ENCODE measurements around the gene SLC5A2.
"Not testable (repeated sequence)": the region's sequence is repeated elsewhere in the genome, so short reads cannot be mapped to it uniquely, and the experiment has no call there.

Gene SLC5A2

DNA sequence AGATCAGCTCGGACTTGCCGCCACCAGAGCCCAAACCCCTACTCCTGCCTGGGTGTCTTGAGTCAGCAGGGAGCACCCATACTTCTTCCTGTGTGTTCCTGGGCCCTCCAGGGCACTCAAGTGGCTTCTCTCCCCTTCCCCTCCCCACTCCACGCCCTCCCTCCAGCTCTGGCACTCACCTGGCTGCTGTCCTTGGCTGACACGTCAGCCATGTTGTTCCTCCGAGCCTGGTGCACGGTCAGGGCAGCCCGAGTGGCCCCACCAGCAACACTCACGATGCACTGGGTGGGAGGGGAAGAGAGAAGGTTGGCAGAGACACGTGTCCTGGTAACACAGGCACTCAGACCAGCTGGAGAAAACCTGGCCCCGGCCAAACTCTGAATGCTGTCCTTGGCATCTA, 13.7 kb downstream of the SLC5A2 start:
- TF ChIP-seq, protein P1, sequence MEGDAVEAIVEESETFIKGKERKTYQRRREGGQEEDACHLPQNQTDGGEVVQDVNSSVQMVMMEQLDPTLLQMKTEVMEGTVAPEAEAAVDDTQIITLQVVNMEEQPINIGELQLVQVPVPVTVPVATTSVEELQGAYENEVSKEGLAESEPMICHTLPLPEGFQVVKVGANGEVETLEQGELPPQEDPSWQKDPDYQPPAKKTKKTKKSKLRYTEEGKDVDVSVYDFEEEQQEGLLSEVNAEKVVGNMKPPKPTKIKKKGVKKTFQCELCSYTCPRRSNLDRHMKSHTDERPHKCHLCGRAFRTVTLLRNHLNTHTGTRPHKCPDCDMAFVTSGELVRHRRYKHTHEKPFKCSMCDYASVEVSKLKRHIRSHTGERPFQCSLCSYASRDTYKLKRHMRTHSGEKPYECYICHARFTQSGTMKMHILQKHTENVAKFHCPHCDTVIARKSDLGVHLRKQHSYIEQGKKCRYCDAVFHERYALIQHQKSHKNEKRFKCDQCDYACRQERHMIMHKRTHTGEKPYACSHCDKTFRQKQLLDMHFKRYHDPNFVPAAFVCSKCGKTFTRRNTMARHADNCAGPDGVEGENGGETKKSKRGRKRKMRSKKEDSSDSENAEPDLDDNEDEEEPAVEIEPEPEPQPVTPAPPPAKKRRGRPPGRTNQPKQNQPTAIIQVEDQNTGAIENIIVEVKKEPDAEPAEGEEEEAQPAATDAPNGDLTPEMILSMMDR (conservative IDR thresholded peaks at IDR 0.05; ENCODE audit: low read depth, low read length) = no peak
- no peak overlapping the region for H3K4me3 ChIP-seq (ENCODE audit: low read length)
- DNase-seq (ENCODE audit: low read depth) = no peak

DNA sequence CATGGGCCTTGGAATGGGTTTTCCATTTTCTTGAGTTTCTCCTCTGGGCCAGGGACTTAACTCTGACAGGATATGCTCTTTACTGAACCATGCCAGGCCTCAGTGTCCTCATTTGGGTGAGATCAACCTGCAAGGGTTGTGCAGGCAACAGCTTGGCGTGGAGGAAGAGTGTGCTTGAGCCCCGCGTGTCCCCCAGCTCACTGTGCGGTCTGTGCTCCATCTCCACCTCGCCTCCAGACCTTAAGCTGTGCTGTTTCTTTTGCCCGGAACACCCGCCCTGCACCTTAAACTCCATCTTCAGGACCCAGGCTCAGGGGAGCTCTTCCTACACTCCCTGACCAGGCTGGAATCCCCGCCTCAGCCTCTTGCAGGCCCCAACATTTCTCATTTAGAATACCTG, 15.6 kb downstream of the SLC5A2 start:
- no peak for DNase-seq (ENCODE audit: low read depth)
- TF ChIP-seq, protein P1 (conservative IDR thresholded peaks at IDR 0.05; ENCODE audit: low read depth, low read length) = no peak
- H3K4me3 ChIP-seq (ENCODE audit: low read length) = no peak overlapping the region

DNA sequence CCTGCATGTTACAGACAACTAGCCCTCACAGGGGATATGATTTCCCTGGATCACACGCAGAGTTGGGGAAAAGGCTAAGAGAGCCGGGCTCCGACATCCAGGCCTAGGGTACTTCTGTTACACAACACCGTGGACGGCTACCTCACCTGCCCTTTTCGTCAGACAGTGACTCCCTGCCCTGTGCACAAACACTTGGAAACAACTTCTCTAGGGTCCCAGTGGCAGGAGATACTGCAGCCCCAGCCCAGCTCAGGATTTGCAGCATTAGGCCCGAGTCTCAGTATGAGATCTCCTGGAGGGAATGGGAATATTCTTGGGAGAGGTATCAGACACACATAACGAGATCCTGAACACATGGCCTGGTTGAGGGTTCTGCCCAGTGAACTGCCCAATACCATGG, 17.0 kb downstream of the SLC5A2 start:
- H3K4me3 ChIP-seq (ENCODE audit: low read length) = no peak overlapping the region

GRCh38 chr16:31501226-31501965, 18.5 kb downstream of the SLC5A2 start:
- H3K4me3 ChIP-seq (ENCODE audit: low read length) = no peak overlapping the region
- TF ChIP-seq, protein P1 (conservative IDR thresholded peaks at IDR 0.05; ENCODE audit: low read depth, low read length) = no peak
- no peak for DNase-seq (ENCODE audit: low read depth)

More for the DNA sequence above, 17.0 kb downstream of the SLC5A2 start:
- DNase-seq (ENCODE audit: low read depth) = no peak
- TF ChIP-seq, protein P1 (conservative IDR thresholded peaks at IDR 0.05; ENCODE audit: low read depth, low read length) = no peak

GRCh38 chr16:31501966-31502348, 19.0 kb downstream of the SLC5A2 start:
- DNase-seq (ENCODE audit: low read depth) = no peak
- TF ChIP-seq, protein P1 (conservative IDR thresholded peaks at IDR 0.05; ENCODE audit: low read depth, low read length) = no peak
- no peak overlapping the region for H3K4me3 ChIP-seq (ENCODE audit: low read length)

- no peak for DNase-seq (ENCODE audit: low read depth)
- H3K4me3 ChIP-seq (ENCODE audit: low read length) = no peak overlapping the region
- TF ChIP-seq, protein P1 (conservative IDR thresholded peaks at IDR 0.05; ENCODE audit: low read depth, low read length) = no peak
Observed at GRCh38 chr16:31502981-31503380, 20.1 kb downstream of the SLC5A2 start.

- not testable (repeated sequence) for DNase-seq (ENCODE audit: low read depth); H3K4me3 ChIP-seq (ENCODE audit: low read length)
Observed at GRCh38 chr16:31503555-31503954, 20.6 kb downstream of the SLC5A2 start.

Measured in retinal pigment epithelial cell (primary cell).